Lower lobe of right lung (tissue), 2 donors: ENCODE results near the gene NASP. TPM values are rescaled to one million over a fixed set of nuclear protein-coding genes. Genes with fewer than 3 reads are reported as not detected.
A peak's percentile ranks its signal among the peaks of the same experiment; 100 is the strongest.

Experiments
- ATAC-seq, 2 donors: fragments of 200-7000 bp; cut with Tn5 transposase; one replicate each; pipeline ENCODE4 v1.9.1; 2020 to 2022; ENCODE audit warnings: mild to moderate bottlenecking in 2 of 2, moderate library complexity in 2 of 2
- DNase-seq: peaks from one replicate; pipeline ENCODE4 v3.0.0-alpha.2; 2020
- H3K27ac ChIP-seq: fragments of 200-600 bp; one replicate; pipeline ENCODE4 v1.8.0; 2022
- H3K27me3 ChIP-seq: fragments of 200-600 bp; one replicate; pipeline ENCODE4 v1.8.0; 2022; ENCODE audit warnings: low read depth
- H3K36me3 ChIP-seq: fragments of 200-600 bp; one replicate; pipeline ENCODE4 v1.8.0; 2022; ENCODE audit warnings: mild to moderate bottlenecking
- H3K4me1 ChIP-seq: fragments of 200-600 bp; one replicate; pipeline ENCODE4 v1.8.0; 2022
- H3K4me3 ChIP-seq: fragments of 200-600 bp; one replicate; pipeline ENCODE4 v1.8.0; 2022; ENCODE audit warnings: mild to moderate bottlenecking
- H3K9me3 ChIP-seq: fragments of 200-600 bp; one replicate; pipeline ENCODE4 v1.8.0; 2022
- intact Hi-C: fragments of 100-400 bp; cut with DNase I; formaldehyde crosslinking; loops from one replicate; pipeline ENCODE4 v1.11.0; 2022
- total RNA-seq: library from RNA; stranded (reverse); fragmentation: NEBNext Ultra II Directional; extraction: Animal tissue kit (Norgen Biotek cat#: 25700); gene quantifications from one replicate; pipeline ENCODE4 v1.2.1, GENCODE V29; 2021
- TF ChIP-seq, protein P1 (sequence below): fragments of 200-600 bp; IDR thresholded peaks from one replicate; pipeline ENCODE4 v1.8.0; 2022; ENCODE audit warnings: antibody characterized with exemption, mild to moderate bottlenecking
- donor health status: DM: no; HTN: yes; CAD: no; lungs with severe emphysema.

NASP gene
- total RNA-seq, 1 donor from 2014 or later: 50.0 TPM

DNA sequence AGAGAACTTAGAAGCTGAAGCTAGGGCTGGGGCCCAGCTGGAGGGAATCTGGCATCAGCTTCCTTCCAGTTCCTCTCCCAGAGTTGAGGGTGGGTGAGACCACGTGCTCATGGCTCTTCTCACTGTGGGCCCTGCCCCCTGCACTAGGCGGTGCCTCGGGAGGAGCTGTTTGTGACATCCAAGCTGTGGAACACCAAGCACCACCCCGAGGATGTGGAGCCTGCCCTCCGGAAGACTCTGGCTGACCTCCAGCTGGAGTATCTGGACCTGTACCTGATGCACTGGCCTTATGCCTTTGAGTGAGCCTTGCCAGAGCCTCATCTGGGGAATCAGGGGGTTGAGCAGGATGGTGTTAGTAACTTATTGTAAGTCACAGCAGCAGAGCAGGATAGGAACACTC lies 17.1 kb upstream of the NASP start:
- intact Hi-C loops: no loop called here
- peaks cover 12% of the 10 kb centered on the region for H3K4me1 ChIP-seq
- peak; percentile 52 to 65 for ATAC-seq
- H3K27ac ChIP-seq: peak overlapping the region; percentile 36
- H3K9me3 ChIP-seq: no peaks in the 10 kb centered on the region
- DNase-seq: peak; percentile 61
- H3K36me3 ChIP-seq: peaks cover 81% of the 10 kb centered on the region
- no peaks in the 10 kb centered on the region for H3K27me3 ChIP-seq
- TF ChIP-seq, protein P1, sequence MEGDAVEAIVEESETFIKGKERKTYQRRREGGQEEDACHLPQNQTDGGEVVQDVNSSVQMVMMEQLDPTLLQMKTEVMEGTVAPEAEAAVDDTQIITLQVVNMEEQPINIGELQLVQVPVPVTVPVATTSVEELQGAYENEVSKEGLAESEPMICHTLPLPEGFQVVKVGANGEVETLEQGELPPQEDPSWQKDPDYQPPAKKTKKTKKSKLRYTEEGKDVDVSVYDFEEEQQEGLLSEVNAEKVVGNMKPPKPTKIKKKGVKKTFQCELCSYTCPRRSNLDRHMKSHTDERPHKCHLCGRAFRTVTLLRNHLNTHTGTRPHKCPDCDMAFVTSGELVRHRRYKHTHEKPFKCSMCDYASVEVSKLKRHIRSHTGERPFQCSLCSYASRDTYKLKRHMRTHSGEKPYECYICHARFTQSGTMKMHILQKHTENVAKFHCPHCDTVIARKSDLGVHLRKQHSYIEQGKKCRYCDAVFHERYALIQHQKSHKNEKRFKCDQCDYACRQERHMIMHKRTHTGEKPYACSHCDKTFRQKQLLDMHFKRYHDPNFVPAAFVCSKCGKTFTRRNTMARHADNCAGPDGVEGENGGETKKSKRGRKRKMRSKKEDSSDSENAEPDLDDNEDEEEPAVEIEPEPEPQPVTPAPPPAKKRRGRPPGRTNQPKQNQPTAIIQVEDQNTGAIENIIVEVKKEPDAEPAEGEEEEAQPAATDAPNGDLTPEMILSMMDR: no peak
- no peak overlapping the region for H3K4me3 ChIP-seq

DNA sequence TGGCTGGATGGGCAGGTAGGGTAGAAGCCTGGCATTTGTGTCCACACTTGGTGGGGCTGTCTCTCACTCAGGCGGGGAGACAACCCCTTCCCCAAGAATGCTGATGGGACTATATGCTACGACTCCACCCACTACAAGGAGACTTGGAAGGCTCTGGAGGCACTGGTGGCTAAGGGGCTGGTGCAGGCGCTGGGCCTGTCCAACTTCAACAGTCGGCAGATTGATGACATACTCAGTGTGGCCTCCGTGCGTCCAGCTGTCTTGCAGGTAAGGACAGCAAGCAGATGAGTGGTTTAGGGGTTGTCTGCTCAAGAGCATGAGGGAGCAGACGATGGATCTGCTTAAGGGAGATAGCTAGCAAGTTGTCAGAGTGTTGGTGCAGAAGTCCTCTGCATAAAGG lies 15.9 kb upstream of the NASP start:
- Histone ChIP-seq H3K36me3 (peaks cover 70% of the 10 kb centered on the region), H3K9me3 (no peaks in the 10 kb centered on the region), H3K27ac (no peak overlapping the region), H3K27me3 (no peaks in the 10 kb centered on the region), H3K4me1 (peaks cover 12% of the 10 kb centered on the region), H3K4me3 (no peak overlapping the region)
- ATAC-seq (no peak), DNase-seq (no peak)
- TF ChIP-seq, protein P1: no peak
- intact Hi-C loops: no loop called here

GRCh38 chr1:45568421-45568820 lies 15.4 kb upstream of the NASP start:
- peaks cover 12% of the 10 kb centered on the region for H3K4me1 ChIP-seq
- no peak for DNase-seq
- no peak for ATAC-seq
- TF ChIP-seq, protein P1: no peak
- intact Hi-C loops: no loop called here
- peaks cover 64% of the 10 kb centered on the region for H3K36me3 ChIP-seq
- H3K4me3 ChIP-seq: no peak overlapping the region
- H3K9me3 ChIP-seq: no peaks in the 10 kb centered on the region
- H3K27me3 ChIP-seq: no peaks in the 10 kb centered on the region
- no peak overlapping the region for H3K27ac ChIP-seq

DNA sequence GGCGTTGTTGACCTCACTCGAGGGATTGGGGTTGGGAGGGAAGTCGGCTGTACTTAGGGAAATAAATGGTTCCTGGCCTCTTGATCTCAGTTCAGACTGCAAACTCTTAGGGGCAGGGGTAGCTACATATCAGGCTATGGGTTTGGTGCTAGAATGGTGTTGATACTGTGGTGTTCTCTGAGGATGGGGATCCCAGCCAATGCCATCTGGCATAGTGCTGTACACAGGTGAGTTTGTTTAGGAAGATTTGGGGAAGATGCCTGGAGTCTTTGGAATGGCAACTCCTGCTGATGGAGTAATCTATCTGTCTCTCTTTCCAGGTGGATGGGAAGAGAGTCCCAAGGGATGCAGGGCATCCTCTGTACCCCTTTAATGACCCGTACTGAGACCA lies 14.3 kb upstream of the NASP start:
- TF ChIP-seq, protein P1: no peak
- Histone ChIP-seq H3K4me1 (peaks cover 12% of the 10 kb centered on the region), H3K4me3 (no peak overlapping the region), H3K27ac (peak overlapping the region; percentile 21), H3K27me3 (no peaks in the 10 kb centered on the region), H3K9me3 (no peaks in the 10 kb centered on the region), H3K36me3 (peaks cover 53% of the 10 kb centered on the region)
- no peak for ATAC-seq
- intact Hi-C loops: no loop called here
- DNase-seq: no peak

GRCh38 chr1:45569962-45570581 lies 13.8 kb upstream of the NASP start:
- intact Hi-C loops: loop anchor here (5.0 kb wide), 1 partner anchor 58 kb away; no protein-coding TSS in a partner anchor
- peaks cover 51% of the 10 kb centered on the region for H3K36me3 ChIP-seq

More at GRCh38 chr1:45569962-45570581, 13.8 kb upstream of the NASP start:
- DNase-seq (peak; percentile 61), ATAC-seq (peak; percentile 90 to 95)
- Histone ChIP-seq H3K27me3 (no peaks in the 10 kb centered on the region), H3K4me1 (peaks cover 12% of the 10 kb centered on the region), H3K4me3 (no peak overlapping the region), H3K27ac (peak overlapping the region; percentile 21), H3K9me3 (no peaks in the 10 kb centered on the region)
- TF ChIP-seq, protein P1: peak; percentile 99
